BE2C (cell line): Measurements from ENCODE around the gene ZNF609.

Experiments used
- DNase-seq: peaks from one replicate; pipeline ENCODE4 v3.0.0-alpha.2; 2020
- H3K27me3 ChIP-seq: fragments of 250-450 bp; sonication (Bioruptor Pico); 2 replicates; pipeline ENCODE4 v1.5.1; 2020; ENCODE audit warnings: mild to moderate bottlenecking
- H3K36me3 ChIP-seq: fragments of 250-450 bp; sonication (Bioruptor Pico); 2 replicates; pipeline ENCODE4 v1.5.1; 2020; ENCODE audit warnings: mild to moderate bottlenecking
- H3K4me1 ChIP-seq: fragments of 250-450 bp; sonication (Bioruptor Pico); 2 replicates; pipeline ENCODE4 v1.5.1; 2020
- H3K4me3 ChIP-seq: 2 replicates; pipeline ENCODE4 v1.5.1; 2011; ENCODE audit warnings: low read depth, low read length
- H3K9me3 ChIP-seq: fragments of 250-450 bp; sonication (Bioruptor Pico); 2 replicates; pipeline ENCODE4 v1.5.1; 2020
- TF ChIP-seq, protein P1 (sequence below): IDR thresholded peaks from 2 replicates; pipeline ENCODE4 v1.5.1; 2012; ENCODE audit warnings: mild to moderate bottlenecking, low read depth, low read length

Gene ZNF609

DNA sequence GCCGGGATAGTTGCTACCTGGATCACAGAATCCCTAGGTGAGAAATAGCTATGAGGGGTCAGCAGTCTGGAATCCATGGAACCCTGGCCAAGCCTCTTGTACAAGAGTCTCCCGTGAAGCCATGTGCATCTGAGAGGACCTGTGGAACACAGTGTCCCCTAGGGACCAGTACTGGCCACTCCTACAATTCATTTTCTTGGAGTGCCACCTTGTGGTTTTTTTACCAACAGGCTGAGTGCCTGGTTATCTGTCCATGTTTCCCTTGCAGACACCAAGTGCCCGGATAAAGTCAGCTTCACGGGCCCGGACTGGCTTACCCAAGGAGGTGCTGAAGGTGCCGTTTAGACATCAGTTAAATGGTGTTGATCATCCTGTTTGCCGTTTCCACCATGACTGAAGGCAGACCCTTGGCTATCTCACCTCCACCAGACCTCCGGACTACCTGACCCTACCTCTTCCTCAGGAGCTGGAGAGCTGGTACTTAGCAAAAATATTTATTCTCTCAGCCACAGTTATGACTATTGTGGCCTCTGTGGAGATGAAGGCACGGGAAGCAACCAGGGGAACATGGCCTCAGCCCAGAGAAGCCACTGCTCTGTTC is 221.1 kb downstream of the ZNF609 start:
- Histone ChIP-seq H3K27me3 (no peaks in the 10 kb centered on the region), H3K9me3 (no peaks in the 10 kb centered on the region), H3K4me1 (peaks cover 4% of the 10 kb centered on the region; the same call in 1 of the 2 replicates), H3K4me3 (no peak overlapping the region), H3K36me3 (peaks cover 63% of the 10 kb centered on the region)
- DNase-seq = peak; percentile 80
- TF ChIP-seq, protein P1, sequence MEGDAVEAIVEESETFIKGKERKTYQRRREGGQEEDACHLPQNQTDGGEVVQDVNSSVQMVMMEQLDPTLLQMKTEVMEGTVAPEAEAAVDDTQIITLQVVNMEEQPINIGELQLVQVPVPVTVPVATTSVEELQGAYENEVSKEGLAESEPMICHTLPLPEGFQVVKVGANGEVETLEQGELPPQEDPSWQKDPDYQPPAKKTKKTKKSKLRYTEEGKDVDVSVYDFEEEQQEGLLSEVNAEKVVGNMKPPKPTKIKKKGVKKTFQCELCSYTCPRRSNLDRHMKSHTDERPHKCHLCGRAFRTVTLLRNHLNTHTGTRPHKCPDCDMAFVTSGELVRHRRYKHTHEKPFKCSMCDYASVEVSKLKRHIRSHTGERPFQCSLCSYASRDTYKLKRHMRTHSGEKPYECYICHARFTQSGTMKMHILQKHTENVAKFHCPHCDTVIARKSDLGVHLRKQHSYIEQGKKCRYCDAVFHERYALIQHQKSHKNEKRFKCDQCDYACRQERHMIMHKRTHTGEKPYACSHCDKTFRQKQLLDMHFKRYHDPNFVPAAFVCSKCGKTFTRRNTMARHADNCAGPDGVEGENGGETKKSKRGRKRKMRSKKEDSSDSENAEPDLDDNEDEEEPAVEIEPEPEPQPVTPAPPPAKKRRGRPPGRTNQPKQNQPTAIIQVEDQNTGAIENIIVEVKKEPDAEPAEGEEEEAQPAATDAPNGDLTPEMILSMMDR = peak; percentile 88

DNA sequence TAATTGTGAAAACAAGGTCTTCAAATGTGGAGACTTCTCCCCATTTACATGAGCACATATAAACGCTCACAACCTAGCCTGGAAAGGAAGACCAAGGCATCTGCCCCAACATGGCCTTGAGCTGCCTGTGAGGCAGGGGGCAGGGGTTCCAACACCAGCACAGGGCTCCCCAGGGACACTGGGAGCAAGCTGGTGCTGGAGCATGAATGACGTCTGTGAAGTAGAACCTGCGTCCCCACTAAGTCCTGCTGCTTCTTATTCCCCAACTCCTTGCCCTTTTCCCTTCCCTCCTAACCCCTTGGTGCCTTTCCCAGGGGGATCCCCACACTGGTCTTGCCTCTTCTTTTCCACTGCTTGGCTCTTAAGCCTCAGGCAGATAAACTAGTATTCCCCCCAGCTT is 221.9 kb downstream of the ZNF609 start:
- no peaks in the 10 kb centered on the region for H3K9me3 ChIP-seq
- peaks cover 68% of the 10 kb centered on the region for H3K36me3 ChIP-seq
- H3K27me3 ChIP-seq = no peaks in the 10 kb centered on the region
- peaks cover 4% of the 10 kb centered on the region; the same call in 1 of the 2 replicates for H3K4me1 ChIP-seq
- no peak for DNase-seq
- TF ChIP-seq, protein P1 = no peak
- H3K4me3 ChIP-seq = no peak overlapping the region

DNA sequence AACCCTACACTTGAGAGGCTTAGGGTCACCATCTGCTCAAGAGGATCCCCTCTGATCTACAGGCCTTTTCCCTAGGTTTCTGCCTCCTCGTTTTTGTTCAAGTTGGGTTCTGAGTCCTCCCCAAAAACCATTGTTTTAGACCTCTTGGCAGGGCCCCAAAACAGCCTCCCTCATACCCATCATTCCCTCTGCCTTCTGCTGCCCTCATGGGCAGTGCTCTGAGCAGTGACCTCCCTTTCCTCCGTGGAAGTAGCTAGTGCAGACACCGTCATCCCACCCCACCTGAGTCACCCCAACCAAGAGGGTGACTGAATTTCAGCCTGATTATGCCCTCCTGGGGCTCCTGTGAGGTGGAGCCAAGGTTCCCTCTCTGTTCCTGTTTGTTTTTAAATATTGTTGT is 223.0 kb downstream of the ZNF609 start:
- Histone ChIP-seq H3K36me3 (peaks cover 73% of the 10 kb centered on the region), H3K4me1 (peaks cover 7% of the 10 kb centered on the region), H3K4me3 (no peak overlapping the region), H3K9me3 (no peaks in the 10 kb centered on the region), H3K27me3 (no peaks in the 10 kb centered on the region)
- TF ChIP-seq, protein P1 = no peak
- DNase-seq = no peak

DNA sequence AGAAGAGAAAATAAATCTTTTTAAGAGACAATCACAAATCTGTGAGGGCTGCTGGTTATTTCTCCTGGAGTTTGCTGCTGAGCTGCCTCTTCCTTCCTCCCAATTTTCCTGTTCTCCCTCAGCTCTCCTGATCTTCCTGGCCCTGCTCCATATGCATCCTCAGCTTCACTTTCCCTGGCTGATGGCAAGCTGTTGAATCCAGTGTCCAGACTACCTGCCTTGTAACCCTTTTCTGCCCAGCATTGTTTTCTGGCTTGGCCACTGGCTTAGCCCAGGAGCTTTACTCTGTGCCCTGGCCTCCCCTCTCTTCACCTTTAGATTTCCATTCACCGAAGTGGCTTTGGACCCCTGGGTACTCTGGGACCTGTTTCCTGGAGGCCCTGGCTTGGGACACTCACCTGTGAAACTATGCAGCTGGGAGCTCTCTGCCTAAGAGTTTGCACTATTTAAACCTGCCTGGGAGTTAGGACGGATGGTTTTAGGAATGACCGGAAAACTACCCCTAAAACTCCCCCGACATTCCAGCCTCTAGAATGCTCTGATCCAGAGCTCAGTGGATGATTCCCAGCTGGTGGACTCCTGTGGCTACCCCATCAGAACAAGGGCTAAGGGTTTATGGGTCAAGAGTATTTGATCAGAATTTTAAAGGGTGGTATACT is 225.0 kb downstream of the ZNF609 start:
- Histone ChIP-seq H3K9me3 (no peaks in the 10 kb centered on the region), H3K36me3 (peaks cover 81% of the 10 kb centered on the region), H3K4me1 (peaks cover 16% of the 10 kb centered on the region), H3K27me3 (no peaks in the 10 kb centered on the region), H3K4me3 (no peak overlapping the region)
- DNase-seq = no peak
- TF ChIP-seq, protein P1 = no peak

DNA sequence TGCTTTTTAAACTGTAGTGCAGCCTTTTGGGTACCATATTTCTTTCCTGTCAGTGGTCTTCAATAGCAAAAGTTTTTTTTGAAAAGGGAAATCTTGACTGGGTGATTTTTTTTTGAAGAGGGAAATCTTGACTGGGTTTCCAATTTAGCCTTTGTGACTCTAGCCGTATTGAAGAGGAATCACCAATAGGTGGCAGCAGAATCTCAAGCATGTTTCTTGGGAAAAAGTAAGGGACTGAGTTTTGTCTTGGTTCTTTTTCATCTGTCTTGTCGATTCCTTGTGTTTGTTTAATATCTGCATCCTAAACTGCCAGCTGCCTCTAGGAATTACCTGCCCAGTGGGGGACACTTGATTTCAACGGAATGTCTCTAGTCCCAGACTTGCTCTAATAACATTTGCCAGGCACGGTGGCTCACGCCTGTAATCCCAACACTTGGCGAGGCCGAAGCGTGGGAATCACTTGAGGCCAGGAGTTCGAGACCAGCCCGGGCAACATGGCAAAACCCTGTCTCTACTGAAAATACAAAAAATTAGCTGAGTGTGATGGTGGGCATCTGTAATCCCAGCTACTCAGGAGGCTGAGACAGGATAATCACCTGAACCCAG is 225.9 kb downstream of the ZNF609 start:
- Histone ChIP-seq H3K36me3 (peaks cover 84% of the 10 kb centered on the region), H3K4me3 (no peak overlapping the region), H3K4me1 (peaks cover 15% of the 10 kb centered on the region), H3K9me3 (no peaks in the 10 kb centered on the region), H3K27me3 (no peaks in the 10 kb centered on the region)
- DNase-seq = peak; percentile 46
- TF ChIP-seq, protein P1 = peak; percentile 91

DNA sequence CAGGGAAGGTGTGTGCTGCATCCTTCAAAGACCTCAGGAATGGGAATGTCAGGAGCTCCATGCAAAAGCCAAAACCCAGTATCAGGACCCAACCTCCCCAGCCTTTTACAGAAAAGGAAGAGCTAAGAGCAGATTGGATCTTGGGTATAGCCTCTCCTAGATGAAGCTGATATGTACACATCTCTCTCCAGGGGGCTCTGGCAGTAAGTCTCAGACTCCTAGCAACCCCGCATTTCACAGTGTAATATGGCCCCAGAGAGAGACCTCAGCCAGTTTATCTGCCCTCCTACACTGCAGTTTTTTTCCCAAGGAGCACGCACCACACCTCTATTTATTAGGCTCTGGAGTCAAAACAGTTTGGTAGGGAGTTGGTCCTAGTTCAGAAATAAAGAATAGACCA is 226.8 kb downstream of the ZNF609 start:
- DNase-seq = no peak
- H3K27me3 ChIP-seq = no peaks in the 10 kb centered on the region
- H3K4me1 ChIP-seq = peaks cover 13% of the 10 kb centered on the region
- H3K4me3 ChIP-seq = no peak overlapping the region
- H3K9me3 ChIP-seq = no peaks in the 10 kb centered on the region
- TF ChIP-seq, protein P1 = no peak
- peaks cover 82% of the 10 kb centered on the region for H3K36me3 ChIP-seq
